Mesothelial cell of epicardium (in vitro differentiated cells): ENCODE measurements around the gene PHF21B. TPM values are rescaled to one million over a fixed set of nuclear protein-coding genes. Genes with fewer than 3 reads are reported as not detected.

ENCODE experiments used
- DNase-seq, 2 experiments: peaks; one replicate each; pipeline ENCODE4 v3.0.0; 2021; ENCODE audit warnings: low spot score in 2 of 2; ENCODE audit not compliant: unreplicated experiment in 2 of 2
- H3K27ac Mint-ChIP-seq: 2 replicates; pipeline ENCODE4 v1.8.0; 2021; ENCODE audit warnings: mixed read lengths
- H3K27me3 Mint-ChIP-seq: 2 replicates; pipeline ENCODE4 v1.8.0; 2021; ENCODE audit warnings: low read depth, mixed read lengths
- H3K36me3 Mint-ChIP-seq: 2 replicates; pipeline ENCODE4 v1.8.0; 2021; ENCODE audit warnings: mixed read lengths
- H3K4me1 Mint-ChIP-seq: 2 replicates; pipeline ENCODE4 v1.8.0; 2021; ENCODE audit warnings: mixed read lengths
- H3K4me3 Mint-ChIP-seq: 2 replicates; pipeline ENCODE4 v1.8.0; 2021; ENCODE audit warnings: mild to moderate bottlenecking, moderate library complexity, mixed read lengths
- H3K9me3 Mint-ChIP-seq: 2 replicates; pipeline ENCODE4 v1.8.0; 2021; ENCODE audit warnings: mixed read lengths
- total RNA-seq: library from RNA; stranded (reverse); gene quantifications from 3 replicates; pipeline ENCODE4 v1.2.1, GENCODE V29; 2021
- TF ChIP-seq, protein P1 (sequence below): fragments of 200-600 bp; sonication (generic); IDR thresholded peaks from one replicate; pipeline ENCODE4 v1.5.0; 2021; ENCODE audit warnings: antibody characterized with exemption; ENCODE audit not compliant: unreplicated experiment

Gene PHF21B
- total RNA-seq, 1 donor from 2014 or later = 8.6 TPM

DNA sequence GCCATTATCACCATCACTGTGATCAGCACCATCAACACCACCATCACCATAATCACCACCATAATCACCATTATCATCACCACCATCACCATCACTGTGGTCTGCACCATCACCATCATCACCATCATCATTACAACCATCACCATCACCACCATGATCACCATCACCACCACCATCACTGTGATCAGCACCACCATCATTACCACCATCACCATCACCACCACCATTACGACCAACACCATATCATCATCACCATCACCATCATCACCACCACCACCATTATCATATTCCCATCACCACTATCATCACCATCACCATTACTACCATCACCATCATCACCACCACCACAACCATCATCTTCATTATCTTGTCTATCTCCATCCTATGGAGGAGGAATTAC, 125.2 kb downstream of the PHF21B start:
- H3K4me1 Mint-ChIP-seq = no peaks in the 10 kb centered on the region
- no peaks in the 10 kb centered on the region for H3K27me3 Mint-ChIP-seq
- no peaks in the 10 kb centered on the region for H3K9me3 Mint-ChIP-seq
- no peak overlapping the region for H3K4me3 Mint-ChIP-seq
- TF ChIP-seq, protein P1, sequence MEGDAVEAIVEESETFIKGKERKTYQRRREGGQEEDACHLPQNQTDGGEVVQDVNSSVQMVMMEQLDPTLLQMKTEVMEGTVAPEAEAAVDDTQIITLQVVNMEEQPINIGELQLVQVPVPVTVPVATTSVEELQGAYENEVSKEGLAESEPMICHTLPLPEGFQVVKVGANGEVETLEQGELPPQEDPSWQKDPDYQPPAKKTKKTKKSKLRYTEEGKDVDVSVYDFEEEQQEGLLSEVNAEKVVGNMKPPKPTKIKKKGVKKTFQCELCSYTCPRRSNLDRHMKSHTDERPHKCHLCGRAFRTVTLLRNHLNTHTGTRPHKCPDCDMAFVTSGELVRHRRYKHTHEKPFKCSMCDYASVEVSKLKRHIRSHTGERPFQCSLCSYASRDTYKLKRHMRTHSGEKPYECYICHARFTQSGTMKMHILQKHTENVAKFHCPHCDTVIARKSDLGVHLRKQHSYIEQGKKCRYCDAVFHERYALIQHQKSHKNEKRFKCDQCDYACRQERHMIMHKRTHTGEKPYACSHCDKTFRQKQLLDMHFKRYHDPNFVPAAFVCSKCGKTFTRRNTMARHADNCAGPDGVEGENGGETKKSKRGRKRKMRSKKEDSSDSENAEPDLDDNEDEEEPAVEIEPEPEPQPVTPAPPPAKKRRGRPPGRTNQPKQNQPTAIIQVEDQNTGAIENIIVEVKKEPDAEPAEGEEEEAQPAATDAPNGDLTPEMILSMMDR = no peak
- H3K36me3 Mint-ChIP-seq = peaks cover 5% of the 10 kb centered on the region
- no peak overlapping the region for H3K27ac Mint-ChIP-seq
- no peak for DNase-seq

DNA sequence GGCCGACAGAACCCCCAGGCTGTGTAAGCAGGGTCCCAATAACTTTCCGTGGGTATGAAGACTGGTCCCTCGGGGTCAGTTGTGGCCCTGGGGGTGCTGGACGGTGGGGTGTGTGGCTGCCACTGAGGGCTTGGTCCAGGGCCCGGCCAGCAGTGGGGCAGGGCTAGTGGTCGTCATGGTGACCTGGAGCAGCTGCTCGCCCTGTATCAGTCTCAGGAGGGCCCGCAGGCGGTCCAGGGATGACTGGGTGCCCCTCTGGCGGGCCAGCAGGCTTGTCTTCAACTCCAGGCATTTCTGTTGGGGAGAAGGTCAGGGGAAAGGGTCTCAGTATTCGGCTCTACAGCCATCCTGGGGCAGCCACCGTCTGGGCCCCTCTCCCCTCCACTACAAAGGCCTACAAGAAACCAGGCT, 126.8 kb downstream of the PHF21B start:
- Mint-ChIP-seq H3K27ac (no peak overlapping the region), H3K4me1 (no peaks in the 10 kb centered on the region), H3K36me3 (peaks cover 5% of the 10 kb centered on the region), H3K9me3 (no peaks in the 10 kb centered on the region), H3K4me3 (no peak overlapping the region), H3K27me3 (no peaks in the 10 kb centered on the region)
- no peak for DNase-seq
- TF ChIP-seq, protein P1 = no peak

DNA sequence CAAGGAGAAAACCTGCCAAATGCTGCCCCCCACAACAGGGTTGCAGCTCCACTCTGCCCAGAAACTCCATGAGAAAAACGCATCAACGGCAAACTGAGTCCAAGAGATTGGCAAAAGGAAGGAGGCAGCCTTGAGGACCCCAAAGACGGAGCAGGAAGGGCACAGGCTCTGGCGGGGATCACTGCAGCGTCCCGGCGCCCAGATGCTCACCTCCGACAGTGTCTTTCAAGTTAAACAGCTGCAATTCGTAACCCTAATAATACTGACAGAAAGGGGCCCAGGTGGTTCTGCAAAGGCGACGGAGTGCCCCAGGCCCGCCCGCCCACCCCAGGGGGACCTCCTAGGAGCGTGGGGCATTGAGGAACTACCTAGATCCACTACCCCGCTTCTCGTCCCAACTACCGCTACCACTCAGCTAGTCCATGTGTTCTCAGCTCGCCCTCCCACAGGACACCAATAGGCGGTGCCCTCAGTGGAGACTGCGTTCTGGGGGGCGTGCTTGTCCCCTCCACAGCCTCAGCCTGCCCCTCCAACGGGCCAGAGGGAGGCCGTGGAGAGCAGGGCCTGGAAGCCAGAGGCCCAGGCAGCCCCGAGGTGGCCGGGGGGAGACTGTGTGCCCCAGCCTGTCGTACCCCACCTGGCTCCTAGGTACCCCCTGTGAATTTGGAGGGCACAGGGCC, 127.4 kb downstream of the PHF21B start:
- TF ChIP-seq, protein P1 = no peak
- H3K27ac Mint-ChIP-seq = no peak overlapping the region
- H3K4me3 Mint-ChIP-seq = no peak overlapping the region
- DNase-seq = no peak
- peaks cover 5% of the 10 kb centered on the region for H3K36me3 Mint-ChIP-seq
- H3K4me1 Mint-ChIP-seq = no peaks in the 10 kb centered on the region
- H3K27me3 Mint-ChIP-seq = no peaks in the 10 kb centered on the region
- H3K9me3 Mint-ChIP-seq = no peaks in the 10 kb centered on the region

DNA sequence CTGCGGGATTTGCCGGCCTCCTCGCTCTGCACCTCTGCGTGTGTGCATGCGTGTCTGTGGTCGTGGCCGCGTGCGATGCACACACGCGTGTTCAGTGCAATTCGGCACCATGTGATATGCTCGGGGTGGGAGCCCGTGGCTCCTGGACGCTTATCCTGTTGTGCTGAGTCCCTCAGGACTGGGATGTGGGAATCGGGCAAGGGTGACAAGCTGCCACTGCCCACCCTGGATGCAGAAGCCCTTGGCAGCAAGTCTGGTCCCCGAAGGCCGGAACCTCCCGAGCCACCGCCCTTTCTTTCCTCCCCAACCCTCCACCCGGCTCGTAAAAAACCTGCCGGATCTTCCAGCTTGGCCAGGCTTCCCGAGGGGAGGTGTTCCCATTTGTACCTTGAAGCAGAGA, 128.2 kb downstream of the PHF21B start:
- H3K9me3 Mint-ChIP-seq = peaks cover 7% of the 10 kb centered on the region
- no peaks in the 10 kb centered on the region for H3K27me3 Mint-ChIP-seq
- TF ChIP-seq, protein P1 = no peak
- no peaks in the 10 kb centered on the region for H3K4me1 Mint-ChIP-seq
- DNase-seq = no peak
- peaks cover 11% of the 10 kb centered on the region for H3K36me3 Mint-ChIP-seq
- no peak overlapping the region for H3K27ac Mint-ChIP-seq
- no peak overlapping the region for H3K4me3 Mint-ChIP-seq

DNA sequence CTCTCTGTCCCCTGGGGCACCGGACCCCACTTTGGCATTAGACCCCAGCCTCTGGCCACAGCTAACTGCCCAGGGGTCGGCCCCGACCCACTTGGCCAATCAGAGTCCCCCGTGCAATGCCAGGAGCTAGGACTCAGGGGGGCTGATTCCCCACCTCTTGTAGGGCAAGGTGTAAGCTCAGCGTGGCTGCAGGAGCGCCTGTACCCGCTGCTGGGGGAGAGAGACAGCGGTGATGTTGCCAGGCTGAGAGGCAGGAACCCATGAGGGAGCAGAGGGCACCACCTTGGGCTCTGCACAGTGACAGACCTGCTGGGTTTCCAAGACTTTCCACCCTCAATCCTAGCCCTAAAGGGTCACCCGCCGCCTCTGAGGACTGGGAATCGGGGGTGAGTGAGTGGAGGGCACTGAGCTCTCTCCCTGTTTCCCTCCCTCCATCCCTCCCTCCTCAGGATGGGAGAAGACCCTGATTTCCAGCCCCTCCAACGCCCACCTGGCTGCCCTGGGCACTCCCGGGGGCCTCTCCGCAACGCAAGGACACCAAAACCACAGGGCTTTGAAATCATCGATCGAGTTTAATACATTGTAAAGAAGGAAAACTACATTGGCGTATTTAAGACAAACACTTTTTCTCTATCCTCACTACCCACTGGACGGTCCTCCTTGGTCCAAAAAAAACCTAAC, 129.1 kb downstream of the PHF21B start:
- TF ChIP-seq, protein P1 = no peak
- Mint-ChIP-seq H3K9me3 (peaks cover 11% of the 10 kb centered on the region), H3K36me3 (peaks cover 13% of the 10 kb centered on the region), H3K27me3 (no peaks in the 10 kb centered on the region), H3K27ac (no peak overlapping the region), H3K4me3 (no peak overlapping the region), H3K4me1 (no peaks in the 10 kb centered on the region)
- no peak for DNase-seq
